Measurements from ENCODE around the gene SCO2. TPM values are rescaled to one million over a fixed set of nuclear protein-coding genes. Genes with fewer than 3 reads are reported as not detected.

Gene SCO2
- total and polyA plus RNA-seq, 2 of the 13 experiments (the other 11 are each of a cell fraction or from before 2014, with no cell fraction given): 0.32 to 3.7 TPM

DNA sequence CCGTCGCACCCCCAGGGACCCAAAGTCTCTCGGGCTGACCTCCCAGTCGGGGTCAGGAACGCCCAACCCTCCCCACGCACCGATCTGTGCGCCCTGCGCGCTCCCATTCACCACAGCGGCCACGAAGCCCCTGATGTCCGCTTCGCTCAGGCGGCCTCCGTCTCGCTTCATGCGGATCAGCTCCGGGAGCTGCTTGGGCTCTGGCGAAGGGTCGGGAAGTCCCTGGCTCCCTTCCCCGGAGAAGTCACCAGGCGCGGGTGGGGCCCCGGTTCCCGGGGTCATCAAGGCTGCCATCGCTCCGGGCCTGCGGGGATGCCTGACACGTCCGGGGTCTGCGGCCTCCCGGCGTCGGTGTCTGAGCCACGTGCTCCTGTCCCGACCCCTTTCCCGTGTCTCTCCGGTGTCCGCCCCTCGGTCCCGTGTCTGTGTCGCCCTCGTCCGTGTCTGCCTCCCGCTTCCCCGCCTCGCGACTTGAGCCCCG, 4.1 kb upstream of the SCO2 start (continued):
- TF ChIP-seq ZNF839 (CRISPR knock-in tag; IDR thresholded peaks at IDR 0.05; ENCODE audit: borderline replicate concordance) (no peak), ATF7-NPFF (CRISPR knock-in tag; IDR thresholded peaks at IDR 0.05; ENCODE audit: low read depth) (0 out of 2 replicates have a peak, but pooled peaks have one; percentile 8), ARNT2 (CRISPR knock-in tag; IDR thresholded peaks at IDR 0.05; ENCODE audit: low read depth) (0 out of 2 replicates have a peak, but pooled peaks have one; percentile 12), TMF1 (CRISPR knock-in tag; IDR thresholded peaks at IDR 0.05; ENCODE audit: low read depth) (0 out of 2 replicates have a peak, but pooled peaks have one; percentile 5), ADNP (CRISPR knock-in tag; IDR thresholded peaks at IDR 0.05) (peak; percentile 10; the same call in 1 of the 2 replicates), NCOA1 (CRISPR knock-in tag; IDR thresholded peaks at IDR 0.05) (0 out of 2 replicates have a peak, but pooled peaks have one; percentile 11), ZNF850 (CRISPR knock-in tag; conservative IDR thresholded peaks at IDR 0.05) (0 out of 2 replicates have a peak, but pooled peaks have one; percentile 42), HNF4G (IDR thresholded peaks at IDR 0.05; ENCODE audit: borderline replicate concordance, low read depth, low read length) (no peak), HNF4G (CRISPR knock-in tag; IDR thresholded peaks at IDR 0.05; ENCODE audit: borderline replicate concordance, low read depth) (no peak), KDM1A (CRISPR knock-in tag; IDR thresholded peaks at IDR 0.05) (no peak), PITX1 (CRISPR knock-in tag; IDR thresholded peaks at IDR 0.05) (peak; percentile 53), ZBTB38 (CRISPR knock-in tag; IDR thresholded peaks at IDR 0.05) (peak; percentile 71), HMG20A (CRISPR knock-in tag; IDR thresholded peaks at IDR 0.05; ENCODE audit: borderline replicate concordance) (no peak), ZNF724P (CRISPR knock-in tag; IDR thresholded peaks at IDR 0.05; ENCODE audit: borderline replicate concordance) (peak; percentile 2; the same call in 1 of the 2 replicates), ZNF292 (CRISPR knock-in tag; IDR thresholded peaks at IDR 0.05; ENCODE audit: borderline replicate concordance, low read depth) (0 out of 2 replicates have a peak, but pooled peaks have one; percentile 18)
- TF ChIP-seq, protein P1, sequence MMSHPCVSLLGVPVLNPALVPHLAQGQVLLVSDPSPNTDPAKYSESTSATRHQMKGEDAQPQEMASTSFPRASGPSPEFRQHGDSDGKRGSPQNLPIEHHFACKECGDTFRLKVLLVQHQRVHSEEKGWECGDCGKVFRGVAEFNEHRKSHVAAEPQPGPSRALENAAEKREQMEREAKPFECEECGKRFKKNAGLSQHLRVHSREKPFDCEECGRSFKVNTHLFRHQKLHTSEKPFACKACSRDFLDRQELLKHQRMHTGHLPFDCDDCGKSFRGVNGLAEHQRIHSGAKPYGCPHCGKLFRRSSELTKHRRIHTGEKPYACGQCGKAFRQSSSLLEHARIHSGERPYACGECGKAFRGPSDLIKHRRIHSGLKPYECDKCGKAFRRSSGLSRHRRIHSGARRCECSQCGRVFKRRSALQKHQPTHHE (CRISPR knock-in tag; IDR thresholded peaks at IDR 0.05; ENCODE audit: borderline replicate concordance): peak; percentile 53; the same call in 1 of the 2 replicates

All from HepG2 (cell line).